ENCODE measurements around the gene ERF. TPM values are rescaled to one million over a fixed set of nuclear protein-coding genes. Genes with fewer than 3 reads are reported as not detected.
A peak's percentile ranks its signal among the peaks of the same experiment; 100 is the strongest.

The ERF gene
- total and polyA plus RNA-seq, 5 experiments from 2014 or later = 2.8 to 47.3 (median 6.2) TPM

- Mint-ChIP-seq H3K4me3 (peak overlapping the region in 6 of 10 donors; percentile 14 to 98 (median 88)), H3K27ac (peak overlapping the region in 8 of 10 donors; percentile 34 to 93 (median 86)), H3K4me1 (peaks cover 18 to 31% (median 21%) of the 10 kb centered on the region in 4 donors), H3K27me3 (no peaks in the 10 kb centered on the region), H3K36me3 (peaks cover 0 to 30% (median 0%) of the 10 kb centered on the region in 3 donors), H3K9me3 (no peaks in the 10 kb centered on the region)
- no peak for ATAC-seq
- no peak for DNase-seq
- POLR2A ChIA-PET = interaction anchor here (0.6 to 1.4 kb wide), 3 partner anchors 9 to 157 kb away, joined by 4 to 5 read pairs (median 4); no protein-coding TSS in a partner anchor
These were observed 31.0 kb upstream of the ERF start for GRCh38 chr19:42285988-42286348.

GRCh38 chr19:42285541-42285941 lies 30.6 kb upstream of the ERF start:
- ATAC-seq (no peak), DNase-seq (no peak)
- no peaks in the 10 kb centered on the region for H3K9me3 Mint-ChIP-seq
- POLR2A ChIA-PET = interaction anchor here (0.6 to 2.0 kb wide), 6 partner anchors 9 to 157 kb away, joined by 4 to 10 read pairs (median 5); partner anchors contain the start of genes GSK3A and PAFAH1B3
- peaks cover 0 to 30% (median 0%) of the 10 kb centered on the region in 3 donors for H3K36me3 Mint-ChIP-seq
- H3K27me3 Mint-ChIP-seq = no peaks in the 10 kb centered on the region
- H3K4me3 Mint-ChIP-seq = peak overlapping the region; percentile 84 to 98 (median 93)
- peak overlapping the region in 9 of 10 donors; percentile 93 to 99 (median 98) for H3K27ac Mint-ChIP-seq
- H3K4me1 Mint-ChIP-seq = peaks cover 18 to 31% (median 21%) of the 10 kb centered on the region in 4 donors

GRCh38 chr19:42284591-42285341 lies 29.8 kb upstream of the ERF start:
- POLR2A ChIA-PET = interaction anchor here (0.5 to 6.3 kb wide), 11 partner anchors 10 to 161 kb away, joined by 3 to 59 read pairs (median 5); partner anchors contain the start of genes CIC, ERF, GSK3A and PAFAH1B3
- Mint-ChIP-seq H3K27me3 (no peaks in the 10 kb centered on the region), H3K9me3 (no peaks in the 10 kb centered on the region), H3K4me3 (peak overlapping the region; percentile 84 to 98 (median 93)), H3K4me1 (peaks cover 21 to 32% (median 22%) of the 10 kb centered on the region in 4 donors), H3K36me3 (peaks cover 0 to 25% (median 0%) of the 10 kb centered on the region in 3 donors), H3K27ac (peak overlapping the region; percentile 93 to 99 (median 98))
- DNase-seq = peak in 3 of 10 donors; percentile 21 to 42 (median 34)
- ATAC-seq = no peak

GRCh38 chr19:42284066-42284501 lies 29.2 kb upstream of the ERF start:
- Mint-ChIP-seq H3K4me3 (no peak overlapping the region), H3K27me3 (no peaks in the 10 kb centered on the region), H3K4me1 (peaks cover 27 to 39% (median 29%) of the 10 kb centered on the region in 4 donors), H3K36me3 (peaks cover 0 to 19% (median 0%) of the 10 kb centered on the region in 3 donors), H3K27ac (no peak overlapping the region), H3K9me3 (no peaks in the 10 kb centered on the region)
- ATAC-seq (peak; percentile 26 to 29), DNase-seq (peak; percentile 73 to 91 (median 87))
- POLR2A ChIA-PET = interaction anchor here (0.9 to 6.3 kb wide), 8 partner anchors 15 to 151 kb away, joined by 3 to 59 read pairs (median 6); partner anchors contain the start of genes CIC, ERF, GSK3A and PAFAH1B3

- Mint-ChIP-seq H3K27ac (no peak overlapping the region), H3K4me1 (peaks cover 33 to 45% (median 34%) of the 10 kb centered on the region in 4 donors), H3K27me3 (no peaks in the 10 kb centered on the region), H3K4me3 (no peak overlapping the region), H3K9me3 (no peaks in the 10 kb centered on the region), H3K36me3 (peaks cover 0 to 15% (median 0%) of the 10 kb centered on the region in 3 donors)
- DNase-seq = peak; percentile 91 to 99 (median 96)
- POLR2A ChIA-PET = interaction anchor here (0.6 to 6.6 kb wide), 12 partner anchors 9 to 151 kb away, joined by 3 to 121 read pairs (median 4); partner anchors contain the start of genes CIC, ERF, GSK3A and PAFAH1B3
- peak; percentile 61 to 71 for ATAC-seq
These were observed 28.5 kb upstream of the ERF start for GRCh38 chr19:42283188-42284065.

- Mint-ChIP-seq H3K36me3 (peaks cover 0 to 10% (median 0%) of the 10 kb centered on the region in 3 donors), H3K27me3 (no peaks in the 10 kb centered on the region), H3K4me3 (peak overlapping the region in 4 of 10 donors; percentile 60 to 87 (median 77)), H3K27ac (peak overlapping the region in 1 of 10 donors; percentile 94), H3K9me3 (no peaks in the 10 kb centered on the region), H3K4me1 (peaks cover 36 to 49% (median 39%) of the 10 kb centered on the region in 4 donors)
- DNase-seq (no peak), ATAC-seq (no peak)
- POLR2A ChIA-PET = interaction anchor here (0.6 to 6.6 kb wide), 8 partner anchors 9 to 150 kb away, joined by 3 to 121 read pairs (median 4); partner anchors contain the start of genes CIC, GSK3A, POU2F2 and PRR19
These were observed 27.9 kb upstream of the ERF start for GRCh38 chr19:42282819-42283187.

GRCh38 chr19:42281827-42282762 lies 27.2 kb upstream of the ERF start:
- peak overlapping the region in 1 of 10 donors; percentile 94 for H3K27ac Mint-ChIP-seq
- peak overlapping the region in 8 of 10 donors; percentile 60 to 87 (median 74) for H3K4me3 Mint-ChIP-seq
- POLR2A ChIA-PET = interaction anchor here (0.6 to 6.6 kb wide), 10 partner anchors 8 to 161 kb away, joined by 3 to 121 read pairs (median 4); partner anchors contain the start of genes CIC, ERF, GSK3A and POU2F2
- DNase-seq = peak in 1 of 10 donors; percentile 18
- peaks cover 36 to 53% (median 41%) of the 10 kb centered on the region in 4 donors for H3K4me1 Mint-ChIP-seq
- H3K9me3 Mint-ChIP-seq = no peaks in the 10 kb centered on the region
- peaks cover 0 to 4% (median 0%) of the 10 kb centered on the region in 3 donors for H3K36me3 Mint-ChIP-seq
- H3K27me3 Mint-ChIP-seq = no peaks in the 10 kb centered on the region
- ATAC-seq = no peak

- peaks cover 36 to 59% (median 44%) of the 10 kb centered on the region in 4 donors for H3K4me1 Mint-ChIP-seq
- POLR2A ChIA-PET = interaction anchor here (0.6 to 6.6 kb wide), 6 partner anchors 12 to 160 kb away, joined by 3 to 121 read pairs (median 4); partner anchors contain the start of genes CIC, ERF, GSK3A and POU2F2
- H3K36me3 Mint-ChIP-seq = peaks cover 0 to 5% (median 0%) of the 10 kb centered on the region in 3 donors
- H3K27ac Mint-ChIP-seq = peak overlapping the region in 2 of 10 donors; percentile 61 to 94
- peak overlapping the region in 9 of 10 donors; percentile 61 to 87 (median 75) for H3K4me3 Mint-ChIP-seq
- peak in 3 of 10 donors; percentile 12 to 28 (median 24) for DNase-seq
- no peaks in the 10 kb centered on the region for H3K9me3 Mint-ChIP-seq
- no peaks in the 10 kb centered on the region for H3K27me3 Mint-ChIP-seq
- ATAC-seq = no peak
These were observed 26.4 kb upstream of the ERF start for GRCh38 chr19:42281146-42281826.

GRCh38 chr19:42280815-42281145 lies 25.9 kb upstream of the ERF start:
- peaks cover 38 to 59% (median 44%) of the 10 kb centered on the region in 4 donors for H3K4me1 Mint-ChIP-seq
- no peak for ATAC-seq

More at GRCh38 chr19:42280815-42281145, 25.9 kb upstream of the ERF start:
- Mint-ChIP-seq H3K4me3 (peak overlapping the region in 4 of 10 donors; percentile 61 to 85 (median 80)), H3K9me3 (no peaks in the 10 kb centered on the region), H3K27ac (peak overlapping the region in 2 of 10 donors; percentile 43 to 67), H3K36me3 (peaks cover 0 to 5% (median 0%) of the 10 kb centered on the region in 3 donors), H3K27me3 (no peaks in the 10 kb centered on the region)
- POLR2A ChIA-PET = interaction anchor here (1.0 to 6.6 kb wide), 5 partner anchors 12 to 159 kb away, joined by 3 to 121 read pairs (median 10); partner anchors contain the start of genes CIC, GSK3A and POU2F2
- no peak for DNase-seq
